Activated CD4-positive, alpha-beta T cell treated with anti-CD3 and anti-CD28 coated beads, Interleukin-10, Interleukin-2, amounts not matched to agents 100 ng/mL and 50 ng/mL, durations not matched to agents 16 hours and 8 hours (primary cell): Measurements from ENCODE around the gene P2RY1.

Experiments used
- DNase-seq: peaks from one replicate; pipeline ENCODE4 v3.0.0-alpha.2; 2020

Gene P2RY1

GRCh38 chr3:152834776-152835600 lies at the start of gene P2RY1:
Gene P2RY1, plus strand, starts transcription at chr3:152835131. Its CDS starts 652 bp downstream, at chr3:152835783.
- peak; percentile 73 for DNase-seq

- DNase-seq: no peak
Measured at GRCh38 chr3:152786977-152787681, 47.8 kb upstream of the P2RY1 start.

GRCh38 chr3:152790651-152791387 lies 44.1 kb upstream of the P2RY1 start:
- DNase-seq: no peak

DNA sequence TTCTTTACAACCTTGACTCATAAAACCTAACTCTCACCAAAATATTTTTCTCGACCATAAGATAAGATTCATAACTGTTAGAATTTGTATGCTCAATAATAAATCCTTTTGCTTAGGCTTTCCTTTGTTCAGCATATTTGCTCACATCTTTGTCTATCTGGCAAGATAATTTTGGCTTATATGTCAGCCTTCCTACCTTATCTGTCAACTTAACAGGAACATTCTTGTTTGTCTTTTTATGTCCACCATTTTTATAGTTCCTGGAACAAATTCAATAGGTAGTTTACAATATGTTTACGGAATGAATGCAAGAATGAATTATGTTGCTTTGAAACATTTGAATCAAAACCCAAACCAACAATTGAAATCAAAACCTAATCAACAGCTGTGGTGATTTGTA lies 41.0 kb upstream of the P2RY1 start:
- no peak for DNase-seq

GRCh38 chr3:152797751-152798432 lies 37.0 kb upstream of the P2RY1 start:
- DNase-seq: no peak

DNA sequence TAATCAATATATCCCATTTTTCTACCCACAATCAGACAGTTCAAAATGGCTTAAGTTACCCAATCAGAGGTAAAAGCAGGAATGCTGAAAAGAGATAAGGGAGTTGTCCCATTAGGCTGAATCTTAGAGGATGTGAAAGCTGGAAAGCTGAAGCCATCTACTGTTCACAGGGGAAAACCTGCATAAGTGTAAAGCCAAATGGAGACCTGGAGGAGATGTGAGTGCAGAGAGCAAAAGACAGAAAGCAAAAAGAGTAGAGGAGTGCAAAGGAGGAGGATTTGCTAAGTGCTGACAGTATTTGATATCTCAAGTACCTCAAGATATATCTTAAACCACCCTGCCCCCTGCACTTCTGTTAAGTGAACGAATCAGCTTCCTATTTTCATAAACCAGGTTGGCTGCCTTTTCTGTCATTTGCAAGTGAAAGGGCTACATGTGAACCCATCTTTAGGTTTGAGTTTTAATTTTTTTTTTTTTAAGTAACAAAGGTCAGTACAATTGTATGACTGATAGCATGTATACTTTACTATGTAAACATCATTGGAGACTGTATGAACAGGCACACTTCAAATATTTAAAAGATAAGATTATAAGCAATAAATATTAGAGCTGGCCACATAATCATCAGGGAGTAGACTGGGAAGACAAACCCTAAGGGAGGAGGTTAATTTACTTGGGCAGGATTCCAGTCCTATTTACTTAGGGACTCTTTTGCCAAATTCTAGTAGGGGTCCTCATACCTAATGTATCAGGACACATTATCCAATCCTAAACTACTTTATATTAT lies 22.8 kb upstream of the P2RY1 start:
- no peak for DNase-seq

- no peak for DNase-seq
Measured at GRCh38 chr3:152817400-152817799, 17.5 kb upstream of the P2RY1 start.

DNA sequence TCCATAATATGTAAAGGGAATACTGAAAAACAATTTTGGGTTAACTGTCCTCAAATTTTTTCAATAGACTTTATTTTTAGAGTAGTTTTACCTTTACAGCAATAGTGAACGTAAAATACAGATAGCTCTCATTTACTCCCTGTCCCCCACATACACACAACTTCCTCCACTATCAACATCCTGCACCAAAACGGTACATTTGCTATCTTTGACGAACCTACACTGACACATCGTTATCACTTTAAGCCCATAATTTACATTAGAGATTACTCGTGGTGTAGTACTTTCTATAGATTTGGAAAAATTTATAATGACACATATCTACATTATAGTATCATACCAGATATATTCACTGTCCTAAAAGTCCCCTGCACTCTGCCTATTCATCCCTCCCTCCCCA lies 16.9 kb upstream of the P2RY1 start:
- no peak for DNase-seq

GRCh38 chr3:152823173-152823572 lies 11.8 kb upstream of the P2RY1 start:
- no peak for DNase-seq

- DNase-seq: no peak
Measured at GRCh38 chr3:152823781-152824180, 11.2 kb upstream of the P2RY1 start.

GRCh38 chr3:152825566-152825965 lies 9.4 kb upstream of the P2RY1 start:
- DNase-seq: no peak

DNA sequence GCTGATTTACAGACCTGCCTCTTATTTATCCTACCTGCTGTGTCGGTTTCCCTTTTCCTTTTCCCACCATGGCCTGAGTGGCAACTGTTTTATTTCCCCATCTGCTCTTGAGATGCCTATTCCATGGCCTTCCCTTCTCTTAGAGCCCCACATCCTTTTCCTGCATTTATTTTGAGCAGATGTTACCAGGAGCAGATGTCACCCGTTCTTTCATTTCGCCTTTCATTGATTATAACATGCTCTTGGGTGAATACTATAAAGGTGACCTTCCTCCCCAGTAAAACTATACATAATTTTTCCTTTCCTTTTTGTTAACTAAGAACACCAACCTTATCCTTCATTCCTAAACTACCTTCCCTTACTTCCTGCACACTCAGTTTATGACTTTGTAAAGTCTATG lies 8.5 kb upstream of the P2RY1 start:
- DNase-seq: no peak

DNA sequence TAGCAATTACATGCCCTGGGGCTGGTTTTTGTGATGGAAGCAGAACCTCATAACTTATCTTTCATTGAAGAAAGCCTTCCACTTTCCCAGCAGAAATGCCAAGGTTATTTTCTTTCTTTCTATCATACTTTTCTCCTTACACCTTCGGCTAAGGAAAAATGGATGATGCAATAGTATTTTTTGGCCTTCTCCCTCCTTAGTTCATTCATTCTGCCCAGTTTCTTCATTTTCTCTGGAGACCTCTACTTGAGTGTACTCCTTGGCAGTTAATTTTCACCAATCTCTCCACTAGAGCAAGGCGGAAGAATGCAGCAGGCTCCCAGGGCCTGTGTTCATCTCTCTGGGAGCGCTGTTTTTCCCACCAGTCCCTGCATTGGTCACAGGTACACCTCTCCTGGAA lies 7.6 kb upstream of the P2RY1 start:
- DNase-seq: no peak

DNA sequence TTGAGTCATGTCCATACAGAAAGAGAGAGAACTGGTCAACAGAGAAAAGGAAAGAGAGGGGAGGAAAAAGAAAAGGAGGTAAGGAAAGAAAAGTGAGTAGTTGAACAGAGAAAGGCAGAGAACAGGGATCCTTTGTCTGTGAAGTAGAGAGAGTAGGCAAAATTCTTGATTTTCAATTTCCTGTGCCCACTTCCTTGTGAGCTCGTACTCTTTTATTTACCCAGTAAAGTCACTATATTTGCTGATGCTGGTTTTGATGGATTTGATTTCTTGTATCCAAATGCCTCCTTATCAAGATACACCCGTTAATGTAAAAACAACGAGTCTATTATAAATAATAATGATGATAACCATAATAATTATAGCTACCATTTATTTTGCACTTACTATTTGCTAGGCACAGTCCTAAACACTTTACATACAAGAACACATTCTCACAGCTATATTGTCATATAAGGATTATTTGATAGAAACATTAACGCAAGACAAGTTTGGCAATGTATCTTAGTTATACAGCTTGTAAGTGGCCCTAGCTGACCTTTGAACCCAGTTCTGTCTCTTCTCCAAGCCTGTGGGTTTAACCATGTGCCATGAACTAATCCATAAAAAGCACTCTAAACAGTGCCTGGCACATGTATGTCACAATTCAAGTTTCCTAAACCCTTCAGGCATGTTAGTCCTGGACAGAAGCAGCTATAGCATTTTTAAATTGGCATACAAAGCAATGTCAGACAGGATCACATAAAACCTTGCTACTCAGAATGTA lies 6.7 kb upstream of the P2RY1 start:
- no peak for DNase-seq

GRCh38 chr3:152830245-152830644 lies 4.7 kb upstream of the P2RY1 start:
- DNase-seq: no peak

DNA sequence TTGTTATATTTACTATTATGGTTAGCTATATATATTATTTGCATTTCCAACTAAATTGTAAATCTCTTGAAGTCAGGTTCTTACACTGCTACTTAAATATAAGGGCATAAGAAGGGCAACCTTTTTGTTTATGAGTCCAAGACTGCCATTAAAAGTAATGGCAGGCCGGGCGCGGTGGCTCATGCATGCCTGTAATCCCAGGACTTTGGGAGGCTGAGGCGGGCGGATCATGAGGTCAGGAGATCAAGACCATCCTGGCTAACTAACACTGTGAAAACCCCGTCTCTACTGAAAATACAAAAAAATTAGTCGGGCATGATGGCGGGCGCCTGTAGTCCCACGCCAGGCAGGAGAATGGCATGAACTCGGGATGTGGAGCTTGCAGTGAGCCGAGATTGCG lies 2.9 kb upstream of the P2RY1 start:
- no peak for DNase-seq

GRCh38 chr3:152833089-152833488 lies 1.8 kb upstream of the P2RY1 start:
- no peak for DNase-seq

DNA sequence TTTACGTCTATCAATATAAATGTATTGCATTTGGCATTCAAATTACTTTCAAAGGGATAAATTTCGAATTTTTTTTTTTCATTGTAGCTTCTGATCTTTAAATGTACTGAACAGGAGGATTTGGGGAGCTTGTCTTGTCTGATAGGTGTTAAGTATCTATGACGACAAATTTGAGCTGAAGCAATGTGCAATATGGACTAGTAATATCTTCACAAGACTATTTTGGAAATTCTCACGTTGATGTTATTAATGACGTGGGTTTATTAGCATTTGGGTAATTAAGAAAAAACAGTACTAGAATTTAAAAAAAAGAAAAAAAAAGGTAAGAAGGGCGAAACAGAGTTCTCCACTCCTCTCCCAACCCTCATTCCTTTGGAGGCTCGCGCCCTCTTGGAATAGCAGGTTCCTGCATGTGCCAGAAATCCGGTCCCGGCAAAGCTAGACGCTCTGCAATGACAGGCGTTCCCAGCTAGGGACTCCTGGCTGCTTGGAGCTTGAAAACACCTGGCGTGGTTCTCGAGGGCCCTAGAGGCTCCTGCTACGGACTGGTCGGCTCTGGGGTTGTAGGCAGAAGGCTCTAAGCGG lies 648 bp upstream of the P2RY1 start:
- no peak for DNase-seq

DNA sequence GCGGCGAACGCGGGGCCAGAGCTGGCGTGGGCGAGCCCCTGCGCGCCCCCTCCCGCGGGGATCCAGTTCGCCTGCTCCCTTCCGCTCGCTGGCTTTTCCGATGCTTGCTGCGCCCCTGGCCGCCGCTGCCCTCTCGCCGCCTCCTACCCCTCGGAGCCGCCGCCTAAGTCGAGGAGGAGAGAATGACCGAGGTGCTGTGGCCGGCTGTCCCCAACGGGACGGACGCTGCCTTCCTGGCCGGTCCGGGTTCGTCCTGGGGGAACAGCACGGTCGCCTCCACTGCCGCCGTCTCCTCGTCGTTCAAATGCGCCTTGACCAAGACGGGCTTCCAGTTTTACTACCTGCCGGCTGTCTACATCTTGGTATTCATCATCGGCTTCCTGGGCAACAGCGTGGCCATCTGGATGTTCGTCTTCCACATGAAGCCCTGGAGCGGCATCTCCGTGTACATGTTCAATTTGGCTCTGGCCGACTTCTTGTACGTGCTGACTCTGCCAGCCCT lies 721 bp downstream of the P2RY1 start:
- no peak for DNase-seq

- DNase-seq: no peak
Measured at GRCh38 chr3:152836269-152836668, 1.3 kb downstream of the P2RY1 start.

DNA sequence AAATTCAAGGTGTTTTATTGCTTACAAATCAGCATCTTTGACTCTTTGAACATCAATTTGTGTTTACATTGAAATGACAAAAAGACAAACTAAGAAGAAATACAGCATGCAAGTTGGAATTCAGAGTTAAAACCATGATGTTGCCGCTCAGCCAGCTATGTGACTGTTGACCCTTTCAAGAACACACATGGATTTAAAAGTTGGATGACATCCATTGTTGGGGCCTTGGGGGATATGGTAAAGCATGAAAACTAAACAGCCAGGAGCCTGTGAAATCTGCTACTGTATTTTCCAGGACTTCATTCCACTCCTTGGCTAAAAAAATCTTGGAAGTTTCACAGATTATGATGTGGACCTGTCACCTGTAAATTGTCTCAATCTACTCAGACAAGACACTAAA lies 4.6 kb downstream of the P2RY1 start:
- DNase-seq: no peak
